Measurements from ENCODE around the gene TMED9. TPM values are rescaled to one million over a fixed set of nuclear protein-coding genes. Genes with fewer than 3 reads are reported as not detected.

The TMED9 gene
- polyA plus RNA-seq, 4 donors = 145 to 194 (median 166) TPM

DNA sequence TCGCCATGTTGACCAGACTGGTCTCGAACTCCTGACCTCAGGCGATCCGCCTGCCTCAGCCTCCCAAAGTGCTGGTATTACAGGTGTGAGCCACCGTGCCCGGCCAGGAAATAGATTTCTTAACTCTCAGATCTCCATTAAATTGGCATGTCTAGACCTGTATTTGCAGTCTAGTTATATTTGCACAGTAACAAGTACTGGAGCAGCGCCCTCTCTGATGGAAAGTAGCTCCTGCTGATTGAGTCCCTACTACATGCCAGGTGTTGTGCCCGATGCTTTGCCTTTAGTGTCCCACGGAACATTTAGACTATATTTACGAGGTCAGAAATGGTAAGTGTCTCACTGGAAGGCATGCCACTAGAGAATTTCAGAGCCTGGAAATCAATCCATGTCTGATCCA lies 15.8 kb upstream of the TMED9 start:
- no peak for DNase-seq (ENCODE audit: low read depth in 4 of 4, low spot score in 3 of 4)

DNA sequence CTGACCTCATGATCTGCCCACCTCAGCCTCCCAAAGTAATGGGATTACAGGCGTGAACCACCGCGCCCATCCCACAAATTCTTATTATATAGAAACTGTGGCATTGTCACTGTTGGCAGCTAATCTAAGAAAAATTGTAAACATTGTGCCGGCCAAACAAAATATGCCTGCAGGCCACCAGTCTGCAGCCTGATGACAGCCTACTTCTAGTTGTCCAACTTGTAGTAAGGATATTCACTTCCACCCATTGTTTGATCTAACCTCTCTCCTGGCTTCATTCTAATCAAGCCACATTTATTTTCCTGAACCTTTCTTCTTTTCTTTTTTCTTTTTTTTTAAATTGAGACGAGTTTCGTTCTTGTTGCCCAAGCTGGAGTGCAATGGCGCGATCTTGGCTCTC lies 13.7 kb upstream of the TMED9 start:
- DNase-seq (ENCODE audit: low read depth in 4 of 4, low spot score in 3 of 4) = no peak

DNA sequence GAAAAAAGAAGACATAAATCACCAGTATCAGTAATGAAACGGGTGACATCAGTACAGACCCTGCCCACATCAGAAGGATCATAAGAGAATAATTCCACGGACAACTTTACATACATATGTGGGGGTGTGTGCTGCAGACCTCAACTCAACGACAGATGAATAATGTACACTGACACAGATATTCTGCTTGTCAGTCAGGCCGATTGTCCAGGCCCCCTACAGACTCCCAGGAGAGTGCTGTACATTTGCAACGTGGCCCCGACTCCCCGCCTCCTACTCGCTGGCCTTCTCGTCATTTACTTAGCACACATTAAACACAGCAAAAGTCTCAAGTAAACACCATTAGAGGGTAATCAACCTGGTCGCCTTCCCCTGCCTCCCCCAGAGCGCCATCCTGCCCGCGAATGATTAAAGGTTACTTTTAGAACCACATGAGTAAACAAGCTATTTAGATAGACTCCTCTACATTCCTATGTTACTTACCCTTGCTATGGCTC lies 3.5 kb upstream of the TMED9 start:
- DNase-seq (ENCODE audit: low read depth in 4 of 4, low spot score in 3 of 4) = no peak

DNA sequence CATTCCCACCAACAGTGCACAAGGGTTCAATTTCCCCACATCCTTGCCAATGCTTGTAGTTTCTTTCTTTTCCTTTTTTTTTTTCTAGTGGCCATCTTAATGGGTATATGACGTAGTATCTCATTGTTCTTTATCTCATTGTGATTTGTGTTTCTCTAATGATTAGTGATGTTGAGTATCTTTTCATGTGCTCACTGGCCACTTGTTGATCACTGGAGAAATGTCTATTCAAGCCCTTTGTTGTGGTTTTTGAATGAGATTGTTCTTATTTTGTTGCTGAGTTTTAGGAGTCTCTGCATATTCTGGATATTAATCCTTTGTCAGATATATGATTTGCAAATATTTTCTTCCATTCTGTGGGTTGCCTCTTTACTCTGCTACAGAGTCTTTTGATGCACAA lies 1.6 kb upstream of the TMED9 start:
- no peak for DNase-seq (ENCODE audit: low read depth in 4 of 4, low spot score in 3 of 4)

DNA sequence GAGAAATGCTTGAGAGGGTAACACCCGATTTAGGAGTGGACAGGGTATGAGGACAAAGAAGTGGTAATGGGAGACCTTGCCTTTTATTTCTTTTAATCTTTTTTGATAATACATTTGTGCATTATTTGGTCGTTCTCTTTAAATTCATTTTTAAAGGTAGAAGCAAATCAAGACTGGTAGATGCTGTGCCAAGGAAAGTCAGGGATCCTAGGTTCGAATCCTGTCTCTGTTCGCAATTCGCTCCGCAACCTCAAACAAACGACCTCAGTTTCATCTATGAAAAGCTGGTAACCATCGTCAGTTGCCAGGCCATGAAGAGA lies 353 bp upstream of the TMED9 start:
- DNase-seq (ENCODE audit: low read depth in 4 of 4, low spot score in 3 of 4) = no peak

DNA sequence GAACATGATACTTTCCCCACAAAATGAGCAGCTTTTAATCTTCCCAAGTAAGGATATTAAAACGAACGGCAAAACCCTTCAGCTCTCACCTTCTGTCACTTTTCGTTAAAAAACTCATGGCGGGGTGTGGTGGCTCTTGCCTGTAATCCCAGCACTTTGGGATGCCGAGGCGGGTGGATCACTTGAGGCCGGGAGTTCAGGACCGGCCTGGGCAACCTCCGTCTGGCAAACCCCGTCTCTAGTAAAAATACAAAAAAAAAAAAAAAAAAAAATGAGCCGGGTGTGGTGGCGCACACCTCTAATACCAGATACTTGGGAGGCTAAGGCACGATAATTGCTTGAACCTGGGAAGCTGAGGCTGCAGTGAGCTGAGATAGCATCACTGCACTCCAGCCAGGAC lies 902 bp downstream of the TMED9 start:
- no peak for DNase-seq (ENCODE audit: low read depth in 4 of 4, low spot score in 3 of 4)

DNA sequence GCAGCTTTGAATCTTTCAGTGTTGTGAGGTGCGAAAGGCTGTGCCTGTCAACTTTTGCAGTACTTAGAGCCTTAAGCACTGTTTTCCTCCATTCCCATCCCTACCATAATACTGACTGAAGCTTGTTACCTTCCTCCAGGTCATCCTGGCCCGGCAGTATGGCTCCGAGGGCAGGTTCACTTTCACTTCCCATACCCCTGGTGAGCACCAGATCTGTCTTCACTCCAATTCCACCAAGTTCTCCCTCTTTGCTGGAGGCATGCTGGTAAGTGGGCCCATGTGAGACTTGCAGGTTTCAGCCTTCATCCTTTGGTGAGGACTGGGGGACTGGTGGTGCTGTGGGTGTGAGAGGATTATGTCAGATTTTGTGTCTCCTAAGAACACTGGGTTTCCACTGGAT lies 1.5 kb downstream of the TMED9 start:
- DNase-seq (ENCODE audit: low read depth in 4 of 4, low spot score in 3 of 4) = no peak

DNA sequence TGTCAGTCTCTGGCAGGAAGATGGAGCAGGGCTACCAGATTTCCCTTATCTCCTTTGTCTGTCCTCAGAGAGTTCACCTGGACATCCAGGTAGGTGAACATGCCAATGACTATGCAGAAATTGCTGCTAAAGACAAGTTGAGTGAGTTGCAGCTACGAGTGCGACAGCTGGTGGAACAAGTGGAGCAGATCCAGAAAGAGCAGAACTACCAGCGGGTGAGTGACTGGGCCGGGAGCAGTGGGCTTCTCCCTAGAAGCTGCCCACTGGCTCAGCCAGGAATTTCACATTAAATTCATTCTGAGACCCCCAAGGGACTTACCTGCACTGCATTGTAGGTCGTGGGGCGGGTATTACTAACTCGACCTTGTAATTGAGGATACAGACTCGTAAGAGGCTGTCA lies 2.1 kb downstream of the TMED9 start:
- DNase-seq (ENCODE audit: low read depth in 4 of 4, low spot score in 3 of 4) = no peak

DNA sequence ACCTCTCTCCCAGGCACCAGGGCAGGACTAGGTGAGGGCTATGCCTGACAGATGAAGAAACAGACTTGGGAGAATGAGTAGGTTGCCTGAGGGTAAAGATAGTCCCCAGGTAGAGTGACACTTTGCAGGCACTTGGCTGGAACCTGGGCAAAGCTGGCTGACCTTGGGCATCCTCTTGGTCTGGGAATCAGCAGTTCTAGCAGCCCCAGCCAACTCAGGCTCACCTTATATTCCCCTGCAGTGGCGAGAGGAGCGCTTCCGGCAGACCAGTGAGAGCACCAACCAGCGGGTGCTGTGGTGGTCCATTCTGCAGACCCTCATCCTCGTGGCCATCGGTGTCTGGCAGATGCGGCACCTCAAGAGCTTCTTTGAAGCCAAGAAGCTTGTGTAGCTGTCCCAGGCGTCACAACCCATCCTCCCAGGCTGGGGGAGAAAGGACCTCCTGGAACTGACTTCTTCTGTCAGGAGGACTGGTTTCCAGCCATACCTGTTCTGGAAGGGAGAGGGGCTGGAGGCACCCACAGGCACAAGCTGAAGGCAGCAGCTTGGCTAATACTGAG lies 3.1 kb downstream of the TMED9 start:
- DNase-seq (ENCODE audit: low read depth in 4 of 4, low spot score in 3 of 4) = no peak

DNA sequence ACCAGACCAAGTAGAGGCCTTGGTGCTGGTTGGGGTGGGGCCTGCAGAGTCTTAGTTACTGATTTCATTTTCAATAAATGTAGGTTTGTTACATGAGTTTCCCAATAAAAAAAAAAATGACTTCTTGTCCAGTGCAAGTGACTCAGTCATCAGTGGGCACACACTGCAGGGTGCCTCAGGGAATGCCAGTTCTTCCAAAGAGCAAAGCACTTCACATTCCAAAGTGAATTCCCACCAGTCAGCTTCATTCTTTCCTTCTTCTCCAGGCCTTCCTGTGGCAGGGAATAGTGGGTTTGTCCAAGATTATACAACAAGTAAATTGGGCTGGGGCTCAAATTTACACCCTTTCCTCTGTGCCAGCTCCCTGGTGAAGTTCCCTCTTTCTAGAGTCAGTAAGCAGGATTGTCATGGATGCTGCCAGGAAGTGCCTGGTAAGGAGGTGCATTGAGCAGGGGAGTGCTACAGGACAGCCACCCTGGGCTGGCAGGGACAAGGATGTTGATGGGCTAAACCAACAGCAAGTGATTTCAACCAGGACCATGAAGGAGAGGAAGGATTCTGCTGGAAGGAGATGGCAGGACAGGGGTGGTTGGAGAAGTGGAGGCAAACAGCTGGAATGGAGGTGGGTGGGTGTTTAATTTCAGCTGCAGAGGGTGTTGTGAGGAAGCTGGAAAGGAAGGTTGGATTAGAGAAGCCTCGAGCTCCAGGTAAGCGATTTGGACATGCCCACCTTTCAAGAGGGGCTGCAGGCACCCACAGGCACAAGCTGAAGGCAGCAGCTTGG lies 4.2 kb downstream of the TMED9 start:
- no peak for DNase-seq (ENCODE audit: low read depth in 4 of 4, low spot score in 3 of 4)

DNA sequence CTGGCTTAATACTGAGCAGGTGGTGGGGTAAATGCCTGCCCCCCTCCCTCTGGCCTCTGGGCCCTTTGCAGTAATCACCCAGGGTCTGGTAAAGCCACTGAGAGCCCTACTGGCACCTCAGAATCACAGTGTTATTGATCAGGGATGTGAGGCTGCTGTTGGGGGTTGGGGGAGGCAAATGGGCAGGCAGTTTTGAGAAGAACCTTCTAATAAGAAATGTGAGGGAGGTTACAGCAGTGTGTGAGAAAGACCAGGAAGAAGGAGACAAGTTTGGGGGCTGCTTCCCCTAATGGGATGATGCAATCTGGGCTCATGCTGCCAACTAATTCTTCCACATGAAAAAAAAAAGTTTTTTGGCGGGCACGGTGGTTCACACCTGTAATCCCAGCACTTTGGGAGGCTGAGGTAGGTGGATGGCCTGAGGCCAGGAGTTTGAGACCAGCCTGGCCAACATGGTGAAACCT lies 4.8 kb downstream of the TMED9 start:
- DNase-seq (ENCODE audit: low read depth in 4 of 4, low spot score in 3 of 4) = no peak

DNA sequence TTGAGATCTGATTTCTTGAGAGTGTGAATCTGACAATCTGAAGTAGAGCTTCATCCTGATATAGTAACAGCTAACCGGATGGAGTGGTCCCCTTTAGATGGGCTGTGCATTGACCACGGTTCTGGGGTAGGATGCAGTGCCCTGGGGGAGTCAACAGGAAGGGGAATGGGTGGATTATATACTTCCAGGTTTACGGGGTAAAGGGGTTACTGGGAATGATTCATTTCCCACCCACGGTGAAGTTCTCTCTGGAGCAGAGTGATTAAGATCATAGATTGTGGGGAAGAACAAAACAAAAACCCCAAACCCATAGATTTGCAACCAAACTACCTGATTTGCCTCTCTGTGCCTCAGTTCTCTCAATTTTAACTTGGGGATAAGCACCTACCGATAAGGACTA lies 6.5 kb downstream of the TMED9 start:
- DNase-seq (ENCODE audit: low read depth in 4 of 4, low spot score in 3 of 4) = no peak

DNA sequence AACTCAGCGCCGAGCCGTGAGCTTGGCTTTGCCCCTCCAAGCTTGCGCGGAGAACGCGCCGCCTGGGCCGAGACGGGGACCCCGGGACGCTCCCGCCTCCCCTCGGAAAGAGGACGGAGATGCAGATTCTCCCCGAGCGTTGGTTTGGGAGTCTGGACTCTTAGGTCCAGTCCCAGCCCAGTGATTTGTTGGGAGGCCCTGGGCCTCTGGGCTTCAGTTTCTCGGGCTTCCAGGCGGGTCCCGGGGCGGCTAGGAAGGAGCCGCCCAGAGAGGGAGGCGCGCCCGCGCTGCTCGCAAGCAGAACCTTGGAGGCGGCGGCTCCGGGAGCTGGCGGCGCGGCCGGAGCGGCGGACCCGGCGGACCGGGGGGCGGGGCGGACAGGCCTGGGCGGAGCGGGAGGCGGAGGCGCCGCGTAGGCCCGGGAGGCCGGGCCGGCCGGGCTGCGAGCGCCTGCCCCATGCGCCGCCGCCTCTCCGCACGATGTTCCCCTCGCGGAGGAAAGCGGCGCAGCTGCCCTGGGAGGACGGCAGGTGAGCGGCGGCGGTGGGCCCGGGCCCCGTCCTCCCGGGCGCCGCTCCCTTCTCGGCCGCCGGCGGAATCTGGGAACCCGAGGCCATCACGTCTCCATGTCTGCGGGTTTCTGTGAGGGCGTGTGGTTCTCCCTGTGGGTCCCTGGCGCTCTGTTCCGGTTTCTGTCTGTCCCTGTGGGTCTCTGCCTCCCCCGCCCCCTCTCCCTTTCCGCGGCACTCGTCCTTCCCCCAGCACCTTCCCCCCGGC lies 7.9 kb downstream of the TMED9 start, which contains the start of gene B4GALT7:
B4GALT7 (plus strand) TSS at position 402 of the 777 bp plus-strand sequence; CDS start at position 481, 79 bp downstream.
- DNase-seq (ENCODE audit: low read depth in 4 of 4, low spot score in 3 of 4) = peak in 2 of 4 donors; percentile 66 to 70

DNA sequence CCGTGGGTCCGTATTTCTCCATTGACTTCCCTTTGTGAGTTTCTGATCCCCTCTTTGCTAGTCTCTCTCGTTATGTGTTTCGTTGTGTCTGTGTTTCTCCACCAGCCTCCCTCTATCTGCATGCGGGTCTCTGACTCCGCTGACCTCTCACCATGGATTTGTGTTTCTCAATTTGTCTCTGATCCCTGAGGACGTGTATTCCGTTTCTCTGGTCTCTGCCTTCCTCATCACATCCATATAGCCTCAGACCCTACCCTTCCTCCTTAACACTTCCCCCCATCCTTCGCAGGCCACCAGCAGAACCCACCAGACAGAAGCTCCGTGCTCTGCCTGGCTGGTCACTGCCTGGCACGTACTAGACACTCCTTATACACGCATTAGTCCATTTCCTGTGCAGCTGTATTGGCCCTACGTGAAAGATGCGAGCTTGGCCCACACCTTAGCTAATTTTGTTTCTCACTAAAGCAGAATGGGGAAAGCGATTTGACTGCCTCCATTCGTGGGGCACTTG lies 8.6 kb downstream of the TMED9 start:
- DNase-seq (ENCODE audit: low read depth in 4 of 4, low spot score in 3 of 4) = no peak

DNA sequence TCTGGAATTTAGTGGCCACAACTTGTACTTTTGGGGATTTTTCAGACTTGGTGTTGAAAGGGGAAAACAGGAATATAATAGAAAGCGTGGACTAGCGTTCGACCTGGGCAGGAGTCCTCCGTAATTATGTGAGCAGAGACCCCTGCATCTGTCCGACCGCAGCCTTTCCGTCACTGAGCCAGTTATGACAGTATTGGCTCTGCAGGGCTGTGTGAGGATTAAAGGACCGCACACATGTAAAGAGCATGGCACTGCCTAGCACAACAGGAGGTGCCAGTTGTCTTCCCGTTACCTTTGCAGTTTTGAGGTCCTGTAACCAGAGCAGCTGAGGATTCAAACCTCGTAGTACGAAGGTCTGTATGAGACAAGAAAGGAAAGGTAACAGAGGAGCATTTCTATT lies 9.1 kb downstream of the TMED9 start:
- DNase-seq (ENCODE audit: low read depth in 4 of 4, low spot score in 3 of 4) = no peak

DNA sequence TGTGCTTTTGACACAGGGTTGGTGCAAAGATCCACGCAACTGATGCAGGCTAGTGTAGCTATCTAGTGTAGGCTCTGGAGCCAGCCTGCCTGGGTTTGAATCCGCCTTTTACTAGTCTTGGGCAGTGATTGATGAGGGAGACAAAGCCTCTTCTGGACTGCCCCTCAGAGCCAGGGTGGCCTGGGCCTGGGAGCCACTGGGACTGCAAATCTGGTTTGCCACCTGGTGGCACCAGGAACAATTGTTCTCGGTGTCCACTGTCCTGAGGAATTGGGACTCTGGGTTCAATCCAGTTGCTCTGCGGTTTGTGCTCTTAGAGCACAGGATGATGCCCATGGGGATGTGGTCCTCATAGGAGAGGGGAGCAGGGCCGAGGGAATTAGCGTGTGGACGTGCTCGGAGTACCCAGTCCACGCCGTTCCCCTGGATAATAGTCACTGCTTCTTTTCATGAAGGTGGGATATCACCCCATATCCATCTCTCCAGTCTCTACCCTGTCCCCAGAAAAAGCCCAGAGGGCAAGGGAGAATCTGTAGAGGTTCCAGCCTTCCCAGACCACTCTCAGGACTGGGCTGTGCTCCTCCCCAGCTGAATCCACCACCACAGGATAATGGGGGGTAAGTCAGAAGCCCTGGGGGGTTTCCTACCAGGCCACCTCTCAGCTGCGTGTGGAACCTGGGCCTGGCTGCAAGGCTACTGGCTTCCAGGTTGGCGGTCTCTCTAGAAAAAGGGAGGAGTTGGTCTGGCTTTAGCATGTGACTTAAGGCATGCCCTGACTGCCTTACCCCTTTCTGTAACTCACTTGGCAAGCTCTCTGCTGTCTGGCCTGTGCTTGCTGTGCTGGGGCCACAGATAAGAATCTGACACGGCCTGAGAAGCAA lies 9.8 kb downstream of the TMED9 start:
- DNase-seq (ENCODE audit: low read depth in 4 of 4, low spot score in 3 of 4) = no peak

DNA sequence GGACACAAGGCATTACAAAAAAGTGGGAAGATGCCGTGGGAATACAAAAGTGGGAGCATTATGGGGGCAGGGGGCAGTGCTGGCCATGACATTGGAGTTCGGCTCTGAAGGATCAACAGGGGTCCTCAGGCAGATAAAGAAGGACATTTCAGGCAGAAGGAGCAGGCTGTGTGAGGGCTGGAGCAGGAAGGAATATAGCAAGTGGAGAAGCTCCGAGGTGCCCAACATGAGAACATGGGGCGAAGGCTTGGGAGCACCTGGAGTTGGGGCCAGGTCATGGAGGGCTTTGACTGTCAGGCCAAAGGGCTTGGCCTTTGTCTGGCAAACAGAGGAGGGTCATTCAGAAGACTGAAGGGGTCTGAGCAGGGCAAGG lies 10.4 kb downstream of the TMED9 start:
- DNase-seq (ENCODE audit: low read depth in 4 of 4, low spot score in 3 of 4) = no peak

DNA sequence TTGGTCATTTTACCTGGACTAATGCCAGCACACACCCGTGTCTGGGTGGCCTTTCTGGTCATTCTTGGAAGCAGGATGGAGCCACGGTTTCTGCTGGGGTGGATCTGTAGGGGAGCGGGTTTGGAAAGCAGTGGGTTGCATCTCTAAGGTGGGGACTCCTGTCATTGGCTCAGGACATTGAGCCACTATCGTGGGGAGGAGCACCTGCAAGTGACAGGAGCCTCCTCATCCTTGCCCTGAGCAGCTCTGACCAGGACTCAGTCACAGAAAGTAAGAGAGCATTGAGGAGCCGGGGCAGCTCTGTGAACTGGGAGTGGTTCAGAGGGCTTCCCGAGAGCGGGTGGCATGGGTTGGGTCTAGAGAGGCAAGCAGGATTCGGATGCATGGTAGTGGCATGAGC lies 11.6 kb downstream of the TMED9 start:
- no peak for DNase-seq (ENCODE audit: low read depth in 4 of 4, low spot score in 3 of 4)

DNA sequence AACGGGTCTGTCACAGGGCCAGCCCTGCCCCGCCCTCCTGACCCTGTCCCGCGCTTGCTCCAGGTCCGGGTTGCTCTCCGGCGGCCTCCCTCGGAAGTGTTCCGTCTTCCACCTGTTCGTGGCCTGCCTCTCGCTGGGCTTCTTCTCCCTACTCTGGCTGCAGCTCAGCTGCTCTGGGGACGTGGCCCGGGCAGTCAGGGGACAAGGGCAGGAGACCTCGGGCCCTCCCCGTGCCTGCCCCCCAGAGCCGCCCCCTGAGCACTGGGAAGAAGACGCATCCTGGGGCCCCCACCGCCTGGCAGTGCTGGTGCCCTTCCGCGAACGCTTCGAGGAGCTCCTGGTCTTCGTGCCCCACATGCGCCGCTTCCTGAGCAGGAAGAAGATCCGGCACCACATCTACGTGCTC lies 12.1 kb downstream of the TMED9 start:
- no peak for DNase-seq (ENCODE audit: low read depth in 4 of 4, low spot score in 3 of 4)

DNA sequence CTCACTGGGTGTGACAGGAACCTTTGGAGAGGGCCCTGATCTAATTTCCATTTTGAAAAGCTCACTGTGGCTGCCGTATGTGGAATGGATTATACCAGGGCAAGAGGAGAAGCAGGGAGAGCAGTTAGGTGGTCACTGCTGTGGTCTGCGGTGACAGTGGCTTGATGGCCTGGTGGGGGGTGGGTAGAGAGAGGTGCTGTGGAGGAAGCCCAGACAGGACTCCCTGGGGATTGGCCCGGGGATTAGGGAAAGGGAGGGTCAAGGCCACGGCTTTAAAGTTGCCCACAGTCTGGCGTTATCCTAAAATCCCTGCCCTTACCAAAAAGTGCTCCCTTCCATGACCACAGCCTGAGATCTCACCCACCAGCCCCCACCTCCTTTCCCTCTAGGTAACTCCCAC lies 12.7 kb downstream of the TMED9 start:
- no peak for DNase-seq (ENCODE audit: low read depth in 4 of 4, low spot score in 3 of 4)

All from right renal pelvis (tissue), 4 donors.